OCI-LY3 (cell line): ENCODE results near the gene SNED1.

Experiments
- H2AFZ ChIP-seq: fragments of 200-600, 300-600 bp; shearing (Covaris generic); 2 replicates; pipeline ENCODE4 v1.6.0; 2014; ENCODE audit warnings: antibody characterized with exemption, low read depth, low read length
- H3K27ac ChIP-seq: fragments of 200-600, 300-600 bp; sonication (generic); 2 replicates; pipeline ENCODE4 v1.5.1; 2014; ENCODE audit warnings: mild to moderate bottlenecking, low read length, moderate library complexity, mixed read lengths
- H3K27me3 ChIP-seq: fragments of 200-600, 300-600 bp; sonication (generic); 2 replicates; pipeline ENCODE4 v1.6.1; 2014; ENCODE audit warnings: low read depth, low read length, mixed read lengths
- H3K36me3 ChIP-seq: fragments of 200-600, 300-600 bp; sonication (generic); replicated peaks from 2 replicates; pipeline ENCODE3; 2014; ENCODE audit warnings: low read depth, low read length, mixed read lengths
- H3K4me1 ChIP-seq: fragments of 300-600, 200-600 bp; sonication (generic); 2 replicates; pipeline ENCODE4 v1.6.1; 2014; ENCODE audit warnings: low read length, mixed read lengths
- H3K4me2 ChIP-seq: fragments of 200-600, 300-600 bp; sonication (generic); 2 replicates; pipeline ENCODE4 v1.6.1; 2014; ENCODE audit warnings: low read length, mixed read lengths
- H3K4me3 ChIP-seq: fragments of 300-600, 200-600 bp; sonication (generic); 2 replicates; pipeline ENCODE4 v1.5.1; 2014; ENCODE audit warnings: antibody characterized with exemption, mild to moderate bottlenecking, low read length, moderate library complexity
- H3K79me2 ChIP-seq: fragments of 300-600, 200-600 bp; shearing (Covaris generic); 2 replicates; pipeline ENCODE4 v1.6.1; 2014; ENCODE audit warnings: mild to moderate bottlenecking, low read length, mixed read lengths
- H3K9ac ChIP-seq: fragments of 300-600, 200-600 bp; shearing (Covaris generic); 2 replicates; pipeline ENCODE4 v1.6.0; 2014; ENCODE audit warnings: mild to moderate bottlenecking, low read length, moderate library complexity
- H3K9me3 ChIP-seq: fragments of 200-600, 300-600 bp; shearing (Covaris generic); 2 replicates; pipeline ENCODE4 v1.6.1; 2014; ENCODE audit warnings: low read length, mixed read lengths; ENCODE audit not compliant: insufficient read depth
- H4K20me1 ChIP-seq: fragments of 200-600, 300-600 bp; sonication (generic); 2 replicates; pipeline ENCODE4 v1.6.1; 2016; ENCODE audit warnings: low read length, mixed read lengths; ENCODE audit not compliant: insufficient read depth
- CTCF ChIP-seq: fragments of 200-600, 300-600 bp; sonication (generic); IDR thresholded peaks from 2 replicates; pipeline ENCODE4 v1.5.1; 2014; ENCODE audit warnings: antibody characterized with exemption, low read length, low read depth
- EZH2phosphoT487 ChIP-seq: fragments of 200-600 bp; shearing (Covaris generic); IDR thresholded peaks from 2 replicates; pipeline ENCODE4 v1.6.1; 2018; ENCODE audit warnings: antibody characterized with exemption, mixed run types, low read depth

The SNED1 gene

GRCh38 chr2:240983996-240984498, 14.4 kb upstream of the SNED1 start:
- H3K9ac ChIP-seq: no peak overlapping the region
- H3K4me1 ChIP-seq: peaks cover 6% of the 10 kb centered on the region
- H2AFZ ChIP-seq: no peak overlapping the region

GRCh38 chr2:240985881-240986786, 12.3 kb upstream of the SNED1 start:
- no peak for TF ChIP-seq CTCF
- no peak for TF ChIP-seq EZH2phosphoT487
- Histone ChIP-seq H3K27me3 (no peaks in the 10 kb centered on the region), H3K4me2 (no peak overlapping the region), H2AFZ (no peak overlapping the region), H3K9ac (no peak overlapping the region), H3K36me3 (no peaks in the 10 kb centered on the region), H4K20me1 (no peaks in the 10 kb centered on the region), H3K79me2 (no peaks in the 10 kb centered on the region), H3K27ac (no peak overlapping the region), H3K4me3 (no peak overlapping the region), H3K9me3 (no peaks in the 10 kb centered on the region), H3K4me1 (peaks cover 6% of the 10 kb centered on the region)

More at GRCh38 chr2:240983996-240984498, 14.4 kb upstream of the SNED1 start:
- Histone ChIP-seq H3K4me3 (no peak overlapping the region), H3K27ac (no peak overlapping the region), H4K20me1 (no peaks in the 10 kb centered on the region), H3K27me3 (no peaks in the 10 kb centered on the region), H3K9me3 (no peaks in the 10 kb centered on the region), H3K4me2 (no peak overlapping the region; the same call in 1 of the 2 replicates), H3K36me3 (no peaks in the 10 kb centered on the region), H3K79me2 (no peaks in the 10 kb centered on the region)
- TF ChIP-seq CTCF (no peak), EZH2phosphoT487 (no peak)

GRCh38 chr2:240986787-240987411, 11.5 kb upstream of the SNED1 start:
- Histone ChIP-seq H3K9ac (no peak overlapping the region), H3K36me3 (no peaks in the 10 kb centered on the region), H3K79me2 (no peaks in the 10 kb centered on the region), H3K4me3 (no peak overlapping the region), H3K9me3 (no peaks in the 10 kb centered on the region), H2AFZ (no peak overlapping the region), H4K20me1 (no peaks in the 10 kb centered on the region), H3K27ac (no peak overlapping the region), H3K4me2 (no peak overlapping the region), H3K27me3 (no peaks in the 10 kb centered on the region), H3K4me1 (peaks cover 6% of the 10 kb centered on the region)
- TF ChIP-seq EZH2phosphoT487 (no peak), CTCF (no peak)

- TF ChIP-seq CTCF: no peak
- no peak for TF ChIP-seq EZH2phosphoT487
- Histone ChIP-seq H3K4me2 (no peak overlapping the region), H3K9ac (no peak overlapping the region), H3K4me1 (peaks cover 6% of the 10 kb centered on the region), H4K20me1 (no peaks in the 10 kb centered on the region), H3K9me3 (no peaks in the 10 kb centered on the region), H2AFZ (no peak overlapping the region), H3K4me3 (no peak overlapping the region), H3K27me3 (no peaks in the 10 kb centered on the region), H3K79me2 (no peaks in the 10 kb centered on the region), H3K27ac (no peak overlapping the region), H3K36me3 (no peaks in the 10 kb centered on the region)
These were observed 10.8 kb upstream of the SNED1 start for GRCh38 chr2:240987588-240987987.
